Ovary (tissue), 3 donors: ENCODE results near the gene RECQL.

ENCODE experiments used
- CTCF ChIP-seq, 3 donors: fragments of 450-650 bp in 2 of 3; fragments of 200-600 bp in 1 of 3; IDR thresholded peaks; one replicate each; pipeline versions ENCODE4 v1.5.1 to v1.8.0; 2016 to 2022; ENCODE audit warnings: antibody characterized with exemption in 3 of 3, mild to moderate bottlenecking in 1 of 3
- EP300 ChIP-seq: sonication (generic); formaldehyde crosslinking; IDR thresholded peaks from one replicate; pipeline ENCODE4 v1.6.1; 2017; ENCODE audit warnings: antibody characterized with exemption
- donor health status: DM: no; HTN: no; CAD: no.

GRCh38 chr12:21438643-21439042 is 62.8 kb downstream of the RECQL start:
- no peak for TF ChIP-seq CTCF (IDR thresholded peaks at IDR 0.05)
- no peak for TF ChIP-seq EP300
